Uterus (tissue), 4 donors: ENCODE data around the gene DNASE1L2. TPM values are rescaled to one million over a fixed set of nuclear protein-coding genes. Genes with fewer than 3 reads are reported as not detected.

Source experiments
- DNase-seq, 2 donors: peaks; one replicate each; pipeline ENCODE4 v3.0.0-alpha.2; 2019 to 2020
- H3K27ac ChIP-seq, 2 donors: fragments of 200-600 bp; sonication (generic); 1 replicate in 1 of 2; 2 replicates in 1 of 2; pipeline ENCODE4 v1.5.1; 2016 to 2018
- H3K27me3 ChIP-seq, 2 donors: fragments of 200-600 bp; sonication (generic); one replicate each; pipeline ENCODE4 v1.5.1; 2018 to 2019; ENCODE audit warnings: control low read depth in 1 of 2
- H3K36me3 ChIP-seq, 2 donors: fragments of 200-600 bp; sonication (generic); one replicate each; pipeline ENCODE4 v1.5.1; 2019; ENCODE audit warnings: control low read depth in 1 of 2
- H3K4me1 ChIP-seq, 2 donors: fragments of 200-600 bp; sonication (generic); one replicate each; pipeline ENCODE4 v1.5.1; 2018 to 2019; ENCODE audit warnings: control low read depth in 1 of 2
- H3K4me3 ChIP-seq, 2 donors: fragments of 200-600 bp; sonication (generic); 1 replicate in 1 of 2; 2 replicates in 1 of 2; pipeline ENCODE4 v1.5.1; 2018 to 2019; ENCODE audit warnings: mild to moderate bottlenecking in 1 of 2
- H3K9me3 ChIP-seq, 2 donors: fragments of 200-600 bp; sonication (generic); one replicate each; pipeline ENCODE4 v1.5.1; 2019; ENCODE audit warnings: control low read depth in 1 of 2
- POLR2A ChIP-seq, 2 donors: fragments of 450-650 bp; IDR thresholded peaks; one replicate each; pipeline ENCODE4 v1.6.1; 2016; ENCODE audit warnings: antibody characterized with exemption in 2 of 2, mild to moderate bottlenecking in 1 of 2, moderate library complexity in 1 of 2
- intact Hi-C: fragments of 100-400 bp; cut with DNase I; formaldehyde crosslinking; loops from one replicate; pipeline ENCODE4 v1.15.1; 2023; ENCODE audit warnings: low total_unique reads
- total RNA-seq, 4 donors: library from RNA; depleted of rRNA in 3 of 4; stranded (reverse); fragments of >200 nt in 3 of 4; gene quantifications; one replicate each; pipeline versions ENCODE4 v1.1.0 to v1.2.4, GENCODE V29; 2014 to 2023
- TF ChIP-seq, protein P1 (sequence below), 4 experiments: fragments of 200-600 bp in 2 of 4; fragments of 450-650 bp in 2 of 4; sonication (generic) in 2 of 4; IDR thresholded peaks; one replicate each; pipeline ENCODE4 v1.5.1; 2016 to 2019; ENCODE audit warnings: antibody characterized with exemption in 4 of 4, mild to moderate bottlenecking in 2 of 4, moderate library complexity in 1 of 4
- donor health status: DM: yes; HTN: yes; CAD: no.

DNASE1L2 gene, protein sequence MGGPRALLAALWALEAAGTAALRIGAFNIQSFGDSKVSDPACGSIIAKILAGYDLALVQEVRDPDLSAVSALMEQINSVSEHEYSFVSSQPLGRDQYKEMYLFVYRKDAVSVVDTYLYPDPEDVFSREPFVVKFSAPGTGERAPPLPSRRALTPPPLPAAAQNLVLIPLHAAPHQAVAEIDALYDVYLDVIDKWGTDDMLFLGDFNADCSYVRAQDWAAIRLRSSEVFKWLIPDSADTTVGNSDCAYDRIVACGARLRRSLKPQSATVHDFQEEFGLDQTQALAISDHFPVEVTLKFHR
- 1 to 10 TPM in 1 of 4 donors, under 1 TPM in 1, not detected in 2; 0.97 to 1.2 TPM for total RNA-seq

DNA sequence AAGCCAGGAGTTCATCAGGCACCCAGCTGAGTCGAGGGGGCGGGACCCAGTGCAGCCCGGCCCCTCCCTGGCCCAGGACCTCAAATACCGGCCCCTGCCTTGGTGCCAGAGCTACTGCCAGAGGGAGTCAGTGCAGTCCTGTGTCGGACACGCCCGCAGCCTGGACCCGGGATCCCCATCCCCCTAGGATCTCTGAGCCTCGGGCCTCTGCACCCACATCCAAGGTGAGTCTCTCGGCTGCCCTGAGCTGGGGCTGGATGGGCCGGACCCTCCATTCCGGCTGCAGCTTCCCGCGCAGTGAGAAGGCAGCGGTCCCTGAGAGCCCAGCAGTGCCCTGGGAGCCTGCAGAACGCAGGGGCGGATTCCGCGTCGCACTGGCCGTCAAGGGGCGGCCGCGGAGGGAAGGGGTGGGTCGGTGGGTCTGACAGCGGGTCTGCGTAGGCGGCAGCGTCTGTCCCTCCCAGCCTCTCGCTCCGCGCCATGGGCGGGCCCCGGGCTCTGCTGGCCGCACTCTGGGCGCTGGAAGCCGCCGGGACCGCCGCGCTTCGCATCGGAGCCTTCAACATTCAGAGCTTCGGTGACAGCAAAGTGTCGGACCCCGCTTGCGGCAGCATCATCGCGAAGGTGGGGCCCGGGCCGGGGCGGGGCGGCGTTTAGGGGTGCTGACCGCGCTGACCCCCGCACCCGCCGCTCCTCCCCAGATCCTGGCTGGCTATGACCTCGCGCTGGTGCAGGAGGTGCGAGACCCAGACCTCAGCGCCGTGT, at the start of gene DNASE1L2:
DNASE1L2 (plus strand) TSS at position 108 of the 765 bp plus-strand sequence; CDS start at position 481, 373 bp downstream.
- H3K4me3 ChIP-seq: no peak within 1 kb of the TSS
- intact Hi-C loops: no loop called here
- H3K36me3 ChIP-seq: no peaks in the 10 kb centered on the region
- H3K27ac ChIP-seq: no peak within 1 kb of the TSS
- H3K4me1 ChIP-seq: peaks cover 0 to 12% of the 10 kb centered on the region in 2 donors
- TF ChIP-seq, protein P1, sequence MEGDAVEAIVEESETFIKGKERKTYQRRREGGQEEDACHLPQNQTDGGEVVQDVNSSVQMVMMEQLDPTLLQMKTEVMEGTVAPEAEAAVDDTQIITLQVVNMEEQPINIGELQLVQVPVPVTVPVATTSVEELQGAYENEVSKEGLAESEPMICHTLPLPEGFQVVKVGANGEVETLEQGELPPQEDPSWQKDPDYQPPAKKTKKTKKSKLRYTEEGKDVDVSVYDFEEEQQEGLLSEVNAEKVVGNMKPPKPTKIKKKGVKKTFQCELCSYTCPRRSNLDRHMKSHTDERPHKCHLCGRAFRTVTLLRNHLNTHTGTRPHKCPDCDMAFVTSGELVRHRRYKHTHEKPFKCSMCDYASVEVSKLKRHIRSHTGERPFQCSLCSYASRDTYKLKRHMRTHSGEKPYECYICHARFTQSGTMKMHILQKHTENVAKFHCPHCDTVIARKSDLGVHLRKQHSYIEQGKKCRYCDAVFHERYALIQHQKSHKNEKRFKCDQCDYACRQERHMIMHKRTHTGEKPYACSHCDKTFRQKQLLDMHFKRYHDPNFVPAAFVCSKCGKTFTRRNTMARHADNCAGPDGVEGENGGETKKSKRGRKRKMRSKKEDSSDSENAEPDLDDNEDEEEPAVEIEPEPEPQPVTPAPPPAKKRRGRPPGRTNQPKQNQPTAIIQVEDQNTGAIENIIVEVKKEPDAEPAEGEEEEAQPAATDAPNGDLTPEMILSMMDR (IDR thresholded peaks at IDR 0.05): no peak
- no peak for TF ChIP-seq POLR2A (IDR thresholded peaks at IDR 0.05)
- peaks cover 5 to 7% of the 10 kb centered on the region in 2 donors for H3K27me3 ChIP-seq
- H3K9me3 ChIP-seq: no peaks in the 10 kb centered on the region
- no peak for DNase-seq

DNA sequence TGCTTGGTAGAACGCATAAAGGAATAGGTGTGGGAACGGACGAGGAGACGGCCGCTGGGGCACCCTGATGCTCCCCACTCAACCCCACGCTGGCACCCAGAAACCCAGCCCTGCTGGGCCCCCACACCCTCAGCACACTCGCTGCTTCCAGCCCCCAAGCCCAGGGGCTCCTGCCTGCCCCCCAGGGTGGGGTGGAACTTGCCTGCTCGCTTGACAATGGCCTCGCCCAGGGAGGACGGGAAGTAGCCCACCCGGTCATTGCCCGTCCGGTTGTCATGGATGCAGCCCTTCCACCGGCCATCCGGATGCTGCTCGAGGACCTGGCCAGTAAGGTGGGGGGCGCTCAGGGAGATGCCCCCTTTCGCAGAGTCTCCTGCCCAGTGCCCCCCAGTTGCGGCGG, 49.7 kb upstream of the DNASE1L2 start:
- Histone ChIP-seq H3K4me1 (no peaks in the 10 kb centered on the region), H3K27ac (no peak overlapping the region), H3K4me3 (no peak overlapping the region), H3K9me3 (no peaks in the 10 kb centered on the region), H3K27me3 (no peaks in the 10 kb centered on the region), H3K36me3 (no peaks in the 10 kb centered on the region)
- TF ChIP-seq POLR2A (IDR thresholded peaks at IDR 0.05): no peak
- TF ChIP-seq, protein P1 (IDR thresholded peaks at IDR 0.05): no peak
- intact Hi-C loops: no loop called here
- DNase-seq: no peak

DNA sequence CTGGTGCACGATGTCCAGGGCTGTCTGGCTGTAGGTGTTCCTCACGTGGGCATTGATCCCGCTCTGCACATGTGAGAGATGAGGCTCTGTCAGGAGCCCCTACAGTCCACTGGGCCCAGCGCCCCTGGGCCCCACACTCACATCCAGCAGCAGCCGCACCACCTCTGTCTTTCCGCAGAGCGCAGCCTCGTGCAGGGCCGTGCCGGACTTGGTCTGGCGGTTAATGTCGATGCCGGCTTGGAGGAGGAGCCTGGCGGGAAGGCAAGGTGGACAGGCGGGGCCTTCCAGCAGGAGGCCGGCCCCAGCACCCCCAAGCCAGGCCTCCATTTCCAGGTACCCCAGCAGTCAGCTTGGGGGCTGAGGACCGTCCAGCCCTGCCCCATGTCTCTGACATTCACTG, 49.0 kb upstream of the DNASE1L2 start:
- H3K4me3 ChIP-seq: no peak overlapping the region
- no peak for DNase-seq
- TF ChIP-seq, protein P1 (IDR thresholded peaks at IDR 0.05): no peak
- no peak for TF ChIP-seq POLR2A (IDR thresholded peaks at IDR 0.05)
- H3K9me3 ChIP-seq: no peaks in the 10 kb centered on the region
- H3K27me3 ChIP-seq: no peaks in the 10 kb centered on the region
- H3K4me1 ChIP-seq: no peaks in the 10 kb centered on the region
- H3K36me3 ChIP-seq: no peaks in the 10 kb centered on the region
- H3K27ac ChIP-seq: no peak overlapping the region
- intact Hi-C loops: no loop called here

DNA sequence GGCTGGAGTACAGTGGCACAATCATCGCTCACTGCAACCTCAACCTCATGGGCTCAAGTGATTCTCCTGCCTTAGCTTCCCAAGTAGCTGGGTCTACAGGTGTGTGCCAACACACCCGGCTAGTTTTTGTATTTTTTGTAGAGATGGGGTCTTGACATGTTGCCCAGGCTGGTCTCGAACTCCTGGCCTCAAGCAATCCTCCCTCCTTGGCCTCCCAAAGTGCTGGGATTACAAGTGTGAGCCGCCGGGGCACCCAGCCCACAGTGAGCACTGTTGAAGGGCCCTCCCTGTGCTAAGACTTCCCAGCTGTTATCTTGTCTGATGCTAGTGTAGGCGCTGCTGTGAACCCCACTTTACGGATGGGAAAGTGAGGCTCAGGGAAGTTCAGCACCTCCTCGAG, 47.8 kb upstream of the DNASE1L2 start:
- no peaks in the 10 kb centered on the region for H3K4me1 ChIP-seq
- no peaks in the 10 kb centered on the region for H3K36me3 ChIP-seq
- DNase-seq: no peak
- intact Hi-C loops: no loop called here
- no peaks in the 10 kb centered on the region for H3K9me3 ChIP-seq
- TF ChIP-seq, protein P1 (IDR thresholded peaks at IDR 0.05): no peak
- no peak for TF ChIP-seq POLR2A (IDR thresholded peaks at IDR 0.05)
- no peak overlapping the region for H3K27ac ChIP-seq
- H3K4me3 ChIP-seq: no peak overlapping the region
- H3K27me3 ChIP-seq: no peaks in the 10 kb centered on the region
